D721Med (cell line): ENCODE results near the gene CALML6.

Source experiments
- DNase-seq: peaks from one replicate; pipeline ENCODE4 v3.0.0; 2011; ENCODE audit warnings: low spot score; ENCODE audit not compliant: insufficient read length
- FAIRE-seq: peaks from 2 replicates; lab custom pipeline; 2011; peaks lifted over from hg19 to GRCh38; lab: Jason Lieb, UNC
- CTCF ChIP-seq: IDR thresholded peaks from 2 replicates; pipeline ENCODE4 v1.5.1; 2012; ENCODE audit warnings: mild to moderate bottlenecking, control low read depth; ENCODE audit not compliant: insufficient read depth; ENCODE audit errors: missing control alignments

CALML6 gene

GRCh38 chr1:1956586-1957532 is 41.8 kb downstream of the CALML6 start:
- DNase-seq (no peak), FAIRE-seq (no peak)
- no peak for TF ChIP-seq CTCF

GRCh38 chr1:1957533-1957961 is 42.5 kb downstream of the CALML6 start:
- no peak for TF ChIP-seq CTCF
- FAIRE-seq, result no peak
- DNase-seq, result no peak

GRCh38 chr1:1958071-1958541 is 43.0 kb downstream of the CALML6 start:
- FAIRE-seq (no peak), DNase-seq (no peak)
- no peak for TF ChIP-seq CTCF

GRCh38 chr1:1959459-1959839 is 44.4 kb downstream of the CALML6 start:
- FAIRE-seq (no peak), DNase-seq (no peak)
- TF ChIP-seq CTCF, result no peak

GRCh38 chr1:1959840-1960479 is 44.9 kb downstream of the CALML6 start:
- FAIRE-seq, result no peak
- peak; percentile 80 for DNase-seq
- peak; percentile 91 for TF ChIP-seq CTCF

- DNase-seq (no peak), FAIRE-seq (no peak)
- no peak for TF ChIP-seq CTCF
These were observed 45.6 kb downstream of the CALML6 start for GRCh38 chr1:1960480-1961196.
